Glomerular visceral epithelial cell (primary cell): ENCODE results near the gene OR6Y1.
A peak's percentile ranks its signal among the peaks of the same experiment; 100 is the strongest.

ENCODE experiments used
- DNase-seq: peaks from one replicate; pipeline ENCODE4 v3.0.0-alpha.2; 2016; ENCODE audit errors: extremely low spot score

OR6Y1 gene

DNA sequence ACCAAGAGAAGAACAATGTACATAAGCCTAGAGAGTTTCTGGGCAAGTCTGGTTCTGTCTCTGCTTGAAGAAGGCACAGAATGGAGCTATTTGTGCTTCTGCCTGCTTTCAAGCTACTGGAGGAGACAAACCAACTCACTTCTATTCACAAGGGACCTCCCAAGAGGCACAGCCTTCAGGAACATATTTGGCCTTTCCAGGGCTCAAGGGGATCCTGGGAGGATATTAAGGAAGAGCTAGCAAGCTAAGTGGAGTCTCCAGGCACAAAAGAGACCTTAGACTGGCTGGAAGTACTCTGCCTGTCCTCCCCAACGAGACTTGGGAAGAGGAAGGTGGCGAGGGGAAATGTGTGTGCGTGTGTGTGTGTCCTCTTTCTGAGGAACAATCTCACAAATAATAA is at the start of gene OR6Y1:
Gene OR6Y1, minus strand, starts transcription at position 54 of the 400 bp plus-strand sequence. CDS start 6,300 bp downstream, outside the sequence.
- no peak for DNase-seq

DNA sequence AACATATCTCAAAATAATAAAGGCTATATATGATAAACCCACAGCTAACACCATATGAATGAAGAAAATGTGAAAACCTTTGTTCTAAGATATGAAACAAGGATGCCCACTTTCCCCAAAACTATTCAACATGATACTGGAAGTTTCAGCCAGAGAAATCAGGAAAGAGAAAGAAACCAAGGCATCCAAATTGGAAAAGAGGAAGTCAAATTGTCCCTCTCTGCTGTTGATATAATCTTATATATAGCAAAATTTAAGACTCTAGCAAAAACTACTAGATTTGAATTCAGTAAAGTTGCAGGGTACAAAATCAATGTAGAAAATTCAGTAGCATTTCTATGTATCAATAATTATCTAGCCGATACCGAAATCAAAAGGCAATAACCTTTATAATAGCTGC is 46.5 kb upstream of the OR6Y1 start:
- DNase-seq = no peak

- no peak for DNase-seq
These were observed 32.7 kb upstream of the OR6Y1 start for GRCh38 chr1:158586942-158587341.

DNA sequence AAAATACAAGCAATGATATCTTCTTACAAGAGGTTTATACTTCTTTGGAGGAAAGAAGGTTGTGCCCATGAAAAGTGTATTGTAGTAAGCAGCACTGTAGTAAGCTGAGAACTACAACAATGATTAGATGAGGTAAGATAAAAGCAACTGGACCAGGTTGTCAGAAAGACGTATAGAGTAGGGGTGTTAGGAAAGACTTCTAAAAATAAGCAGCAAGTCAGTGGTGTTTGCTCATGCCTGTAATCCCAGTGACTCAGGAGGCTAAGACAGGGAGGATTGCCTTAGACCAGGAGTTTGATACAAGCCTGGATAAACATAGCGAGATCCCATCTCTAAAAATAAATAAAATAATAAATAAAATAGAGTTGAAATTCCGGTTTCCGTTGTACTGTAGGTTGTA is 29.8 kb upstream of the OR6Y1 start:
- no peak for DNase-seq

DNA sequence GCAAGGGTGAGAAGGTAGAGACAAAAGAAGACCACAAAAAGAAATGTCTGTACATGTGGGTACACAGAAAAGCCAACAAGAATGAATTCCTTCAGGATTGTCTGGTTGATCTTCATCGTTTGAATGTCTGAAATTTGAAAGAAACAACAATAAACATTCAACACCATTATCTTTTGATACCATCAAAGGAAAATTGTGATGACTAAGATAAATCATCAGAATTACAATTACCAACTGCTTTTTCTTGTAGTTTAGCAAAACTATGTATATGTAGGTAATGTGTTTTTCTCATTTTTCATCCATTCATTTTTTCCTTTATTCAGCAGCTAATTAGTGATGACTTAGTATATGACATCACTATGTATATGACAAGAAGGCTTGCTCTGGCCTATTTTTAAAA is 25.5 kb upstream of the OR6Y1 start, which contains the start of gene OR10X1:
Gene OR10X1, minus strand, starts transcription at position 167 of the 400 bp plus-strand sequence. Its CDS starts 0 bp downstream, at position 167.
- no peak for DNase-seq

GRCh38 chr1:158577561-158577960 is 23.4 kb upstream of the OR6Y1 start:
- no peak for DNase-seq

GRCh38 chr1:158572226-158572625 is 18.0 kb upstream of the OR6Y1 start:
- no peak for DNase-seq

GRCh38 chr1:158570480-158570879 is 16.3 kb upstream of the OR6Y1 start, which contains the start of gene OR6P1:
TSS of gene OR6P1 (minus strand) at chr1:158570580. CDS start at chr1:158563604, 6,976 bp downstream.
- DNase-seq = no peak

DNA sequence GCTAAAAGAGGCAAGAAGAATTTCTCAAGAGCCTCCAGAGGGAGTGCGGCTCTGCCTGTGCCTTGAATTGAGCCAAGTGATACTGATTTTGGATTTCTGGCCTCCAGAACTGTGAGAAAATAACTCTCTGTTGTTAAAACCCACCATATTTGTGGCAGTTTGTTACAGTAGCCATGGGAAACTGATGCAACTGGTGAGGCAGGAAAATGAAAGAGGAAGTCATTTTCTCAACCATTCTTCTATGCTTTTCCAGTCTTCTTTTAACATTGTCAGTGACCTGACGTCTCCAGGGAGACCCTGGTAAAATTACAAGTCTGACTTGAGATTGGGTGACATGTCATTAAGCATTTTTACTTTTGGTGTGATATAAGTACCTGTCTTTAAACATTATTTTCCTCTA is 10.4 kb upstream of the OR6Y1 start:
- no peak for DNase-seq

DNA sequence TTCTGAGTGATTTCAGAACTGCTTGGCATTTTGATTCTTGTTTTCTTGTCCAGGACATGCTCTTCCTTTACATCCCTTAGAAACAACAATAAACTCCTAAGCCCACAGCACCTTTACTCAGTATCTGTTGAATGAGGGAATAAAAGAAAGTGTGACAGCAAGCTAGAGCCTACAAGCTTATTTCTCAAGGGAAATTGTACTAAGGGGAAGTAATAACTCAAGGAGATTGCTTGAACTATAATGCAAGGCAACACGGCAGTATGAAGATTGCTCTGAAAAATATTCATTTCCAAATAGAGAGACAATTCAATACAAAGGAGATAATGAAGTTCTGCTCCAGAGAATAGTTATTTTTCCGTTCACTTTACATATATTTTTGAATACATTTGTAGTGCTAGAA is 9.6 kb upstream of the OR6Y1 start:
- no peak for DNase-seq

- no peak for DNase-seq
These were observed 5.5 kb upstream of the OR6Y1 start for GRCh38 chr1:158559696-158560095.

- DNase-seq = no peak
These were observed 1.9 kb downstream of the OR6Y1 start for GRCh38 chr1:158552296-158552695.

GRCh38 chr1:158547533-158547932 is 6.7 kb downstream of the OR6Y1 start:
- DNase-seq = no peak

GRCh38 chr1:158537609-158538008 is 16.6 kb downstream of the OR6Y1 start:
- DNase-seq = no peak

GRCh38 chr1:158534496-158534895 is 19.7 kb downstream of the OR6Y1 start:
- no peak for DNase-seq

DNA sequence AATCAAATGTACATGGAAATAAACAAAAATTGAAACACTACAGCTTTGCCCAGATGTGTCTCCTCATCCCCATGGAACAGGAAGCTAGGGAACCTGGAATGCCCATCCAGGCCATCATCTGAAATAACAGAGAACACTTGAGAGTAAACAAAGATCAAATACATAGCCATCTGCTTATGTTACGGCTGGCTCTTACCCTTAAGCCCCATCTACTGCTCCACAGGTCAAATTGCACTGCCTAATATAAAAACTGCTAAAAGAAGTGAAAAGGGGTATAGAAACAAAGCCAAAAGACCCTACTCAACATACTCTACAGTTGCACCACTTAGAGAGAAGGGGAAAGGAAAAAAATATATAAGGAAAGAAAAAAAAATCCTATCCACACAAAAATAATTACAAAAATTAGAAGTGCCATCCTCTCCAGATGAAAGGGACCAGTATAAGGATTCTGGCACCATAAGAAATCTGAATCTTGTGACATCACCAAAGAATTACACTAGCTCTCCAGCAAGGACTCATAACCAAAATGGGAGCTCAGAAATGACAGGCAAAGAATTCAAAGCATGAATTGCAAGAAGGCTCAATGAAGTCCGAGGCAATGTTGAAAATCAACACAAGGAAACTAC is 26.9 kb downstream of the OR6Y1 start:
- no peak for DNase-seq

- DNase-seq = no peak
These were observed 32.5 kb downstream of the OR6Y1 start for GRCh38 chr1:158521666-158522058.

- DNase-seq = no peak
These were observed 33.1 kb downstream of the OR6Y1 start for GRCh38 chr1:158520955-158521665.

- DNase-seq = no peak
These were observed 34.2 kb downstream of the OR6Y1 start for GRCh38 chr1:158520021-158520420.

DNA sequence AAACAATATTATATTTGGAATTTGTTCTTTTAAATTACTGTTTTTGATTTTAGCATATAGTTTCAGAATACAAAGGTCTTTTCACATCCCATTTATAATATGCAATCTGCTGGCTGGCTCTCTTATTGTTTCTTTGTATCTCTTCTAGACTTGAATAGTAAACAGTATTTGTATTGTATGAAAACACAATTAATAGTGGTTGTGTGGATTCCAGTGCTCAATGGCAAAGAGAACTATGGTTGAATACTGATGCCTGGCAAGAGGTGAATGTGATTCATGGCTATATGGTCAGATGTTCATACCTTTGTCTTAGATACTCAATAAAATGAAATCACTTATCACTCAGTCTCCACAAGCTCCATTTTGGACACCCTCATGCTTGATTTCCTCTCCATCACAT is 37.2 kb downstream of the OR6Y1 start:
- no peak for DNase-seq

DNA sequence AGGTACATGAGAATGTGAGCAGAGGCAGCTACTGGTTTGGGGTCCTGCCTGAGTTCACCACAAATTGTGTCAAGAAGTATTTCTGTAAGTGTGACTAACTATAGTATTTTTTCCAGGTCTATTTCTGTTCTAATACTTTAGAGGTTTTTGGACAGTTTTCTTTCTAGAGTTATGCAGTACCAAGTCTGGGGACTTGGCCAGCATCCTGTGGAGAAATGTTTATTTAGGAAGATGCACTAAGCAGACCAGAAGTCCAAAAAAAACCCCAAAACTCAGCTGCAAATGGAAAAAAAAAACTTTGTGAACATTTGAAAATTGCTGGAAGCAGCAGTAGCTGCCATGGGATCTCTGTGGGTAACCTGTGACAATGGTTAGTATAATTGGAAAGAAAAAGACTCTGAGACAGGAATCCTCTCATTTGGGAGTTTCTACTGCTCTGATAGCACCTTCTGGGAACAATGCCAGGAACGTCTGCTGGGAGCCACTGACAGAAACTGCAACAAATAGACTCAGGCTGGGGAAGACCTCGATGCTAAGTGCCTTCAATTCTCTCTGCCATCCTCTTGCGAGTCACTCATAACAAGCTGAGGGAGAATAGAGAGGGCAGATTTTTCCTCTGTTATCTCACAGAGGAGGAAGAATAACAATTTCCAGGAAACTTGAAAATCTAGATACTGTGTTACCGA is 44.6 kb downstream of the OR6Y1 start:
- peak; percentile 3 for DNase-seq

DNA sequence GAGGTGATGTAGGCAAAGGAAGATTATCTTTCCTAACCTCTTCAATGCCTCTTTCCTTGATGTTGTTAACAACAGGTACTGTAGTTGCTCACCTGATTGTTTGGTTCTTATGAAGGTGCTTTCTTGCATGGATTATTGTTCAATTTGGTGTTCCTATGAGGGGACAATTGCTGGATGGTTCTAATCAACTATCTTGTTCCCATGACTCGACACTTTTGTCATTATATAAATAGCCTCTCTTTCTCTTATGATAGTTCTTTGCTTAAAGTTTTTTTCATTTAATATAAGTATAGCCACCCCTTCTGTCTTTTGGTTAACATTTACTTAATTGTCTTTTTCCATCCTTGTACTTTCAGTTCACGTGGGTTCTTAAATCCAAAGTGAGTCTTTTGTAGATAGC is 46.7 kb downstream of the OR6Y1 start:
- no peak for DNase-seq
